ENCODE results near the gene STX12.

- TF ChIP-seq EZH2 (IDR thresholded peaks at IDR 0.05) (no peak), CTCF (IDR thresholded peaks at IDR 0.05) (no peak)
Observed at GRCh38 chr1:27763358-27763757, 9.7 kb upstream of the STX12 start.
